AG09319 (cell line): ENCODE results near the gene PTDSS2.

Experiments
- DNase-seq: peaks from one replicate; pipeline ENCODE4 v3.0.0-alpha.2; 2010; ENCODE audit warnings: low read depth; ENCODE audit errors: extremely low read depth
- CTCF ChIP-seq: IDR thresholded peaks from 2 replicates; pipeline ENCODE4 v1.5.1; 2011; ENCODE audit warnings: low read depth, mild to moderate bottlenecking, inconsistent platforms, low read length, moderate library complexity

PTDSS2 gene

GRCh38 chr11:528815-529727, 79.0 kb downstream of the PTDSS2 start:
- DNase-seq, result no peak
- no peak for TF ChIP-seq CTCF

GRCh38 chr11:529728-530411, 79.8 kb downstream of the PTDSS2 start:
- DNase-seq, result no peak
- no peak for TF ChIP-seq CTCF

GRCh38 chr11:530960-531831, 81.1 kb downstream of the PTDSS2 start:
- DNase-seq, result no peak
- no peak for TF ChIP-seq CTCF

- no peak for TF ChIP-seq CTCF
- no peak for DNase-seq
These were observed 81.9 kb downstream of the PTDSS2 start for GRCh38 chr11:531919-532526.

GRCh38 chr11:532527-532985, 82.5 kb downstream of the PTDSS2 start:
- DNase-seq, result no peak
- TF ChIP-seq CTCF, result no peak

GRCh38 chr11:532986-533585, 83.0 kb downstream of the PTDSS2 start:
- no peak for DNase-seq
- no peak for TF ChIP-seq CTCF
